CD4-positive, CD25-positive, alpha-beta regulatory T cell (primary cell): ENCODE results near the gene CALM3. TPM values are rescaled to one million over a fixed set of nuclear protein-coding genes. Genes with fewer than 3 reads are reported as not detected.

Experiments
- ATAC-seq, 2 donors: fragments of 150-1000 bp; cut with Tn5 transposase; one replicate each; pipeline ENCODE4 v1.10.0; 2021; ENCODE audit warnings: low read depth in 2 of 2, moderate number of reproducible peaks in 2 of 2, moderate library complexity in 1 of 2
- DNase-seq, 3 donors: peaks; one replicate each; pipeline versions ENCODE4 v3.0.0 to v3.0.0-alpha.2; 2012 to 2022; ENCODE audit warnings: mixed read lengths in 1 of 3
- H3K27ac ChIP-seq: one replicate; pipeline ENCODE4 v1.7.0; 2013; ENCODE audit warnings: mild to moderate bottlenecking, low read length; ENCODE audit not compliant: insufficient read depth, poor library complexity, severe bottlenecking
- H3K27me3 ChIP-seq: one replicate; pipeline ENCODE4 v1.7.0; 2013; ENCODE audit warnings: low read length; ENCODE audit not compliant: control insufficient read depth, insufficient read depth
- H3K36me3 ChIP-seq: one replicate; pipeline ENCODE4 v1.7.0; 2013; ENCODE audit warnings: mild to moderate bottlenecking, low read length, moderate library complexity; ENCODE audit not compliant: control insufficient read depth, insufficient read depth
- H3K4me1 ChIP-seq: 2 replicates; pipeline ENCODE4 v1.7.0; 2013; ENCODE audit warnings: mild to moderate bottlenecking, low read length; ENCODE audit not compliant: insufficient read depth, control insufficient read depth, poor library complexity, severe bottlenecking
- H3K4me3 ChIP-seq: one replicate; pipeline ENCODE4 v1.7.0; 2013; ENCODE audit warnings: low read depth, mild to moderate bottlenecking, low read length, moderate library complexity
- H3K9me3 ChIP-seq, 2 experiments: 1 replicate in 1 of 2; 2 replicates in 1 of 2; pipeline ENCODE4 v1.7.0; 2013; ENCODE audit warnings: low read length in 2 of 2, mild to moderate bottlenecking in 1 of 2, moderate library complexity in 1 of 2; ENCODE audit not compliant: control insufficient read depth in 2 of 2
- H3K27ac Mint-ChIP-seq, 3 donors: one replicate each; pipeline ENCODE4 v1.8.0; 2020 to 2022; ENCODE audit warnings: mild to moderate bottlenecking in 3 of 3, mixed read lengths in 3 of 3, moderate library complexity in 2 of 3
- H3K27me3 Mint-ChIP-seq: one replicate; pipeline ENCODE4 v1.8.0; 2022; ENCODE audit warnings: mild to moderate bottlenecking, mixed read lengths
- H3K36me3 Mint-ChIP-seq: one replicate; pipeline ENCODE4 v1.8.0; 2020; ENCODE audit warnings: mixed read lengths
- H3K4me1 Mint-ChIP-seq, 4 donors: one replicate each; pipeline ENCODE4 v1.8.0; 2020 to 2022; ENCODE audit warnings: mixed read lengths in 4 of 4, mild to moderate bottlenecking in 1 of 4
- H3K4me3 Mint-ChIP-seq, 4 donors: one replicate each; pipeline ENCODE4 v1.8.0; 2020 to 2022; ENCODE audit warnings: mild to moderate bottlenecking in 4 of 4, mixed read lengths in 4 of 4, moderate library complexity in 3 of 4
- H3K9me3 Mint-ChIP-seq, 7 donors: one replicate each; pipeline ENCODE4 v1.8.0; 2020 to 2022; ENCODE audit warnings: mixed read lengths in 7 of 7, mild to moderate bottlenecking in 3 of 7, moderate library complexity in 2 of 7
- polyA plus RNA-seq, 4 donors: library from polyadenylated mRNA; unstranded; fragments of 300-500 nt; fragmentation: Illumina TruSeq; gene quantifications; one replicate each; pipeline ENCODE4 v1.2.3, GENCODE V29; 2021
- total RNA-seq: library from RNA; stranded (reverse); gene quantifications from one replicate; pipeline ENCODE4 v1.2.3, GENCODE V29; 2022

CALM3 gene
- total and polyA plus RNA-seq, 5 donors from 2014 or later: 207 to 361 (median 286) TPM

- Mint-ChIP-seq H3K36me3 (no peaks in the 10 kb centered on the region), H3K4me3 (peak overlapping the region; percentile 16 to 82 (median 70)), H3K4me1 (peaks cover 5 to 28% (median 8%) of the 10 kb centered on the region in 4 donors), H3K9me3 (peaks cover 0 to 2% (median 0%) of the 10 kb centered on the region in 7 donors), H3K27ac (peak overlapping the region in 2 of 3 donors; percentile 17 to 31), H3K27me3 (peaks cover 45% of the 10 kb centered on the region)
- ATAC-seq: no peak
- DNase-seq: no peak
- H3K27me3 ChIP-seq: peaks cover 12% of the 10 kb centered on the region
- no peak overlapping the region for H3K27ac ChIP-seq
- H3K4me1 ChIP-seq: peaks cover 30% of the 10 kb centered on the region
- H3K9me3 ChIP-seq: no peaks in the 10 kb centered on the region
- no peak overlapping the region for H3K4me3 ChIP-seq
- no peaks in the 10 kb centered on the region for H3K36me3 ChIP-seq
Observed at GRCh38 chr19:46659151-46660007, 58.2 kb downstream of the CALM3 start.

- H3K27me3 Mint-ChIP-seq: peaks cover 41% of the 10 kb centered on the region
- no peak for ATAC-seq
- Histone ChIP-seq H3K4me3 (no peak overlapping the region), H3K4me1 (peaks cover 30% of the 10 kb centered on the region), H3K27ac (no peak overlapping the region), H3K9me3 (no peaks in the 10 kb centered on the region), H3K27me3 (peaks cover 12% of the 10 kb centered on the region), H3K36me3 (no peaks in the 10 kb centered on the region)
- peaks cover 0 to 2% (median 0%) of the 10 kb centered on the region in 7 donors for H3K9me3 Mint-ChIP-seq
- no peak for DNase-seq
- H3K27ac Mint-ChIP-seq: peak overlapping the region in 2 of 3 donors; percentile 17 to 31
- peaks cover 5 to 28% (median 8%) of the 10 kb centered on the region in 4 donors for H3K4me1 Mint-ChIP-seq
- no peaks in the 10 kb centered on the region for H3K36me3 Mint-ChIP-seq
- peak overlapping the region; percentile 16 to 82 (median 70) for H3K4me3 Mint-ChIP-seq
Observed at GRCh38 chr19:46660008-46660517, 58.9 kb downstream of the CALM3 start.

Other genes starting within 250 kb of the CALM3 start
- not detected for gene CCDC8, start 187.8 kb upstream of the CALM3 start, total RNA-seq
- gene CCDC8, start 187.8 kb upstream of the CALM3 start, polyA plus RNA-seq: not detected
- not detected for gene PNMA8C, start 172.4 kb upstream of the CALM3 start, total RNA-seq
- not detected for gene PNMA8C, start 172.4 kb upstream of the CALM3 start, polyA plus RNA-seq
- not detected for gene PNMA8A, start 129.8 kb upstream of the CALM3 start, total RNA-seq
- under 1 TPM in 1 of 4 donors, not detected in 3; 0.05 TPM for gene PNMA8A, start 129.8 kb upstream of the CALM3 start, polyA plus RNA-seq
- not detected for gene PNMA8B, start 105.5 kb upstream of the CALM3 start, total RNA-seq
- gene PNMA8B, start 105.5 kb upstream of the CALM3 start, polyA plus RNA-seq: under 1 TPM in 3 of 4 donors, not detected in 1; 0.57 to 0.80 (median 0.62) TPM
- 8.6 TPM for gene PTGIR, start 23.8 kb downstream of the CALM3 start, total RNA-seq
- gene PTGIR, start 23.8 kb downstream of the CALM3 start, polyA plus RNA-seq: 10 to 100 TPM in 2 of 4 donors, 1 to 10 TPM in 1, under 1 TPM in 1; 0.31 to 16.8 (median 10.1) TPM
- gene GNG8, start 34.9 kb downstream of the CALM3 start, total RNA-seq: not detected
- 10 to 100 TPM in 1 of 4 donors, 1 to 10 TPM in 2, not detected in 1; 6.8 to 15.7 (median 8.6) TPM for gene GNG8, start 34.9 kb downstream of the CALM3 start, polyA plus RNA-seq
- not detected for gene DACT3, start 59.9 kb downstream of the CALM3 start, total RNA-seq
- not detected for gene DACT3, start 59.9 kb downstream of the CALM3 start, polyA plus RNA-seq
- gene PRKD2, start 115.8 kb downstream of the CALM3 start, total RNA-seq: 171 TPM
- 10 to 100 TPM; 37.0 to 54.5 (median 44.7) TPM for gene PRKD2, start 115.8 kb downstream of the CALM3 start, polyA plus RNA-seq
- gene FKRP, start 144.7 kb downstream of the CALM3 start, total RNA-seq: 18.7 TPM
- gene FKRP, start 144.7 kb downstream of the CALM3 start, polyA plus RNA-seq: 1 to 10 TPM; 2.7 to 4.9 (median 3.5) TPM
- 121 TPM for gene STRN4, start 145.1 kb downstream of the CALM3 start, total RNA-seq
- gene STRN4, start 145.1 kb downstream of the CALM3 start, polyA plus RNA-seq: 10 to 100 TPM; 11.9 to 16.7 (median 15.0) TPM
- 23.9 TPM for gene SLC1A5, start 187.3 kb downstream of the CALM3 start, total RNA-seq
- gene SLC1A5, start 187.3 kb downstream of the CALM3 start, polyA plus RNA-seq: 10 to 100 TPM; 23.6 to 28.8 (median 27.2) TPM
- 41.5 TPM for gene AP2S1, start 249.5 kb downstream of the CALM3 start, total RNA-seq
- 10 to 100 TPM; 61.3 to 90.1 (median 75.3) TPM for gene AP2S1, start 249.5 kb downstream of the CALM3 start, polyA plus RNA-seq